MG63 (cell line): ENCODE measurements around the gene PIGT. TPM values are rescaled to one million over a fixed set of nuclear protein-coding genes. Genes with fewer than 3 reads are reported as not detected.
"Not testable (repeated sequence)": the region's sequence is repeated elsewhere in the genome, so short reads cannot be mapped to it uniquely, and the experiment has no call there.

Experiments
- DNase-seq: peaks from one replicate; pipeline ENCODE4 v3.0.0-alpha.2; 2020
- H3K27me3 ChIP-seq: fragments of 250-450 bp; sonication (Bioruptor Pico); 2 replicates; pipeline ENCODE4 v1.5.1; 2020; ENCODE audit warnings: mild to moderate bottlenecking, moderate library complexity
- H3K36me3 ChIP-seq: fragments of 250-450 bp; sonication (Bioruptor Pico); 2 replicates; pipeline ENCODE4 v1.5.1; 2020; ENCODE audit warnings: mild to moderate bottlenecking, moderate library complexity
- H3K4me3 ChIP-seq: fragments of 250-450 bp; sonication (Bioruptor Pico); 2 replicates; pipeline ENCODE4 v1.5.1; 2020; ENCODE audit warnings: mild to moderate bottlenecking, moderate library complexity
- H3K9me3 ChIP-seq: fragments of 250-450 bp; sonication (Bioruptor Pico); 2 replicates; pipeline ENCODE4 v1.5.1; 2020; ENCODE audit warnings: mild to moderate bottlenecking, moderate library complexity
- total RNA-seq: library from RNA; depleted of rRNA; stranded (reverse); fragments of >200 nt; shearing (Covaris generic); gene quantifications from 2 replicates; pipeline ENCODE4 v1.2.3, GENCODE V29; 2014; ENCODE audit warnings: low replicate concordance; rRNA removed

Gene PIGT
- total RNA-seq, 1 experiment from 2014 or later = 66.5 TPM

DNA sequence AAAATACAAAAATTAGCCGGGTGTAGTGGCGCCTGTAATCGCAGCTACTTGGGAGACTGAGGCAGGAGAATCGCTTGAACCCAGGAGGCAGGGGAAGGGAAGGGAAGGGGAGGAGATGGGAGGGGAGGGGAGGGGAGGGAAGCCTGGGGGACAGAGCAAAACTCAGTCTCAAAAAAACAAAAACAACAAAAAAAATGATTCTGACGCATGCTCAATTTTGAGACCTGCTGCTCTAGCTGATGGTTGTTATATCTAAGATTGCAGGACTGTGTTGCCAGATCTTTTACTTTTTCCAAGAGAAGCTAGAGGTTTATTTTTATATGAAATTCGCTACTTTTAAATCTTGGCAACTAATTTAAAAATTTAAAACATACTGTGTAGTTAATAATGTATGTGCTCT, 51.2 kb downstream of the PIGT start:
- H3K27me3 ChIP-seq = peaks cover 52% of the 10 kb centered on the region
- H3K36me3 ChIP-seq = no peaks in the 10 kb centered on the region
- no peak overlapping the region for H3K4me3 ChIP-seq
- H3K9me3 ChIP-seq = no peaks in the 10 kb centered on the region
- no peak for DNase-seq

DNA sequence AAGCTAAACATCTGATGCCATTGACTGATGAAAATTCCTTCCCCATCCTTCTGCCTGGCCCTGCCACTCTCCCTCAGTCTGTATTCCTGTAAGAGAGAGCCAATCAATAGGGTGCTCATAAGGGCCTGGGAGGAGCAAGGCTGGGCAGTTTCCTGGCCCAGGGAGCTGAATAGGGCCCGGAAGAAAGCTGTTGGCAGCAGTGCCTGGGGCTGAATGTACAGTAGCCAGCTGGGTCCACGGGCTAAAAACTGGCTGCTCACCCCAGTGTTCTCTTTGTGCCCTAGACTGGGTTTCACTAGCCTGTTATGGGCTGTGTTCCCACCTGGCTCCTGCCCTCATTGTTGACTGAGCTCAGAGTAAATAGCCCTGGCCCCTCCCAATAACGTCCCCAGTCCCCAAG, 51.9 kb downstream of the PIGT start:
- H3K9me3 ChIP-seq = peaks cover 1% of the 10 kb centered on the region; the same call in 1 of the 2 replicates
- no peak overlapping the region for H3K4me3 ChIP-seq
- H3K27me3 ChIP-seq = peaks cover 52% of the 10 kb centered on the region
- H3K36me3 ChIP-seq = no peaks in the 10 kb centered on the region
- DNase-seq = peak; percentile 47

DNA sequence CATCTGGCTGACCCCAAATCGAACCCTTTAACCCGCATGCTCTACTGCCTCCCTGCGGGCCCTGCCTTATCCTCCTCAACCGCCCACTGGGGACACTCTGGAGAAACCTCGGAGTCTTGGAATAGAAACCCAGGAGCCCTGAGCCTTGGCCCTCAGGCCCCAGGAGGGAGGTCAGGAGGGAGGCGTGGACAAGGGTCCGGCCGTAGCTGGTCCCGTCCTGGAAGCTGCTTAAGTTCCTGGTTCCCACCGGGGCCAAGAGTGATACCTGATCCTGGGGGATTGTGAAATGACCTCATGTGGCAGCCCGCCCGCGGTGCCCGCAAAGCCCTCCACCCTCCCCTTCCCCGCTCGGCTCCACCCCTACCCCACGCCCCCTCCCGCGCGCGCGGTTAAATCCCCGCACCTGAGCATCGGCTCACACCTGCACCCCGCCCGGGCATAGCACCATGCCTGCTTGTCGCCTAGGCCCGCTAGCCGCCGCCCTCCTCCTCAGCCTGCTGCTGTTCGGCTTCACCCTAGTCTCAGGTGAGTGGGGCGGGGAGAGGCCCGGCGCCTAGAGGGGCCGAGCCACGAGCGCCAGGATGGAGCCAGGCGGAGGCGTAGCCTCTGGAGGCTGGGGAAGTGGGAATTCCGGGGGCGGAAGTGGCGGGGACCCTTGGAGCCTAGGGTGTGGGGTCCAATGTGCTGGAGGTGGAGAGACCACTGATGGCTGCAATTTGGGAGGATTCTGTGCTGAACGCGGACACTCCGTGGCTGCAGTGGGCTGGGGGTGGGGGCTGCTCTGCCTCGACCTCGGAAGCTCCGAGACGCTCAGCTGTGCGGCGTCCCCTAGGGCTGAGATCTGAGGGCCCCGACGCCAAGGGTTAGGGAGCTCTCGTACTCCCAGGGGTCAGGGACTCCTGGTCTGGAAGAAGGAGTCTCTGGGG, 53.7 kb downstream of the PIGT start, which contains the start of gene WFDC2:
WFDC2 (plus strand) TSS at position 418 of the 926 bp plus-strand sequence; CDS start at position 447, 29 bp downstream.
- no peak for DNase-seq
- no peaks in the 10 kb centered on the region for H3K36me3 ChIP-seq
- H3K4me3 ChIP-seq = peak within 1 kb of the TSS; percentile 20
- peaks cover 52% of the 10 kb centered on the region for H3K27me3 ChIP-seq
- peaks cover 4% of the 10 kb centered on the region; the same call in 1 of the 2 replicates for H3K9me3 ChIP-seq

DNA sequence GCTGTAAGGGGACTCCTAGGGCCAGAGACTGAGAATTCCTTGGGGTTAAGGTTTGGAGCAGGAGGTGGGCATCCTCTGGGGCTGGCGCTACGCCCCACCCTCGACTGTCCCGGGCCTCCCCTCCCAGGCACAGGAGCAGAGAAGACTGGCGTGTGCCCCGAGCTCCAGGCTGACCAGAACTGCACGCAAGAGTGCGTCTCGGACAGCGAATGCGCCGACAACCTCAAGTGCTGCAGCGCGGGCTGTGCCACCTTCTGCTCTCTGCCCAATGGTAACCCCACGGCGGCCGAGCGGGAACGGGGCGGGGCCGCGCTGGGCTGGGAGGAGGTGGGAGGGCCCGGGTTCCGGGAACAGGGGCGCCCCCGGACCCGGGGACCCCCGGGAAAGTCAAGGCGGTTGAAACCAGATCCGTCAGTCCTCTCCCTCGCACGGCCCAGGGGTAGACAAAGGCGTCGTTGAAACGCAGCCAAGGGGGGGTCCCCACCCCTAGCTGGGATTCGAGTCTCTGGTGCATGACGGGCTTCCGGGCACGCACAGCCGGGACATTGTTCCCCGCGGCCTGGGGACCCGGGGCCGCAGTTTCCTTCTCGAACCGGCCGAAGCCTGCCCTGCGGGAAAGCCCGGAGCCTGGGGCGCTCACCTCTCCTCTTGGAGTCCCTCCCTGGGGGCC, 54.5 kb downstream of the PIGT start:
- peak overlapping the region; percentile 20 for H3K4me3 ChIP-seq
- peaks cover 4% of the 10 kb centered on the region; the same call in 1 of the 2 replicates for H3K9me3 ChIP-seq
- H3K36me3 ChIP-seq = no peaks in the 10 kb centered on the region
- H3K27me3 ChIP-seq = peaks cover 52% of the 10 kb centered on the region
- peak; percentile 30 for DNase-seq

DNA sequence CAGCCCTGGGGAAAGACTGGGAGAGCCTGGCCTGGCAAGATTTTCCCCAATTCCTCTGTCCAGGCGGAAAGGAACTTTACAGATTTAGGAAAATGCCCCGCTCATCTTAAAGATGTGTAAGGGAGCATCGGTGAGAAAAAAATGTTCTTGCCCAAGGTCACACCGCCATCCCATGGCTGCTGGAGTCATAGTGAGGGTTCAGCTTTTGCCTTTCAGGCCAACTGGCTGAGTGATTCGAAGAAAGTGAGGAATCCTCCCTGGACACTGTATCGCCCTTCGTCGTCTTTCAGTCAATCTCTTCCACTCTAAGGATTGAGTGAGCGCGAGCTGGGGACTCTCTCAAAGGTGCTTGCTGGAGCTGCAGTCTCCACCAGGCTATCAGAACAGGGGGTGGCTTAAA, 55.0 kb downstream of the PIGT start:
- Histone ChIP-seq H3K36me3 (no peaks in the 10 kb centered on the region), H3K4me3 (peak overlapping the region; percentile 20; the same call in 1 of the 2 replicates), H3K27me3 (peaks cover 52% of the 10 kb centered on the region), H3K9me3 (peaks cover 4% of the 10 kb centered on the region; the same call in 1 of the 2 replicates)
- no peak for DNase-seq

DNA sequence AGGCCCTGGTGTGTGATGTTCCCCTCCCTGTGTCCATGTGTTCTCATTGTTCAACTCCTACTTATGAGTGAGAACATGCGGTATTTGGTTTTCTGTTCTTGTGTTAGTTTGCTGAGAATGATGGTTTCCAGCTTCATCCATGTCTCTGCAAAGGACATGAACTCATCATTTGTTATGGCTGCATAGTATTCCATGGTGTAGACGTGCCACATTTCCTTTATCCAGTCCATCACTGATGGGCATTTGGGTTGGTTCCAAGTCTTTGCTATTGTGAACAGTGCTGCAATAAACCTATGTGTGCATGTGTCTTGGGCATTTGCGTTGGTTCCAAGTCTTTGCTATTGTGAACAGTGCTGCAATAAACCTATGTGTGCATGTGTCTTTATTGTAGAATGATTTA, 56.3 kb downstream of the PIGT start:
- not testable (repeated sequence) for DNase-seq, H3K36me3 ChIP-seq, H3K4me3 ChIP-seq, H3K9me3 ChIP-seq
- H3K27me3 ChIP-seq = peaks cover 55% of the 10 kb centered on the region

Other genes starting within 250 kb of the PIGT start
- gene PI3, start 241.2 kb upstream of the PIGT start, total RNA-seq = not detected in 2 replicates
- gene SEMG1, start 209.1 kb upstream of the PIGT start, total RNA-seq = not detected in 2 replicates
- not detected in 2 replicates for gene SEMG2, start 194.8 kb upstream of the PIGT start, total RNA-seq
- gene SLPI, start 161.6 kb upstream of the PIGT start, total RNA-seq = 25.7 and 52.2 TPM in 2 replicates
- not detected in 2 replicates for gene RBPJL, start 109.3 kb upstream of the PIGT start, total RNA-seq
- gene MATN4, start 107.8 kb upstream of the PIGT start, total RNA-seq = not detected in 2 replicates
- gene SDC4, start 67.7 kb upstream of the PIGT start, total RNA-seq = 204 and 214 TPM in 2 replicates
- gene SYS1, start 53.0 kb upstream of the PIGT start, total RNA-seq = 24.5 and 32.3 TPM in 2 replicates
- not detected in 2 replicates for gene TP53TG5, start 37.8 kb upstream of the PIGT start, total RNA-seq
- gene DBNDD2, start 7.9 kb upstream of the PIGT start, total RNA-seq = 17.6 and 25.0 TPM in 2 replicates
- not detected in 2 replicates for gene WFDC2, start 53.6 kb downstream of the PIGT start, total RNA-seq
- gene SPINT3, start 99.5 kb downstream of the PIGT start, total RNA-seq = not detected in 2 replicates
- gene WFDC6, start 123.3 kb downstream of the PIGT start, total RNA-seq = not detected in 2 replicates
- not detected in 2 replicates for gene EPPIN, start 131.3 kb downstream of the PIGT start, total RNA-seq
- gene WFDC8, start 163.1 kb downstream of the PIGT start, total RNA-seq = not detected in 2 replicates
- not detected in 2 replicates for gene WFDC10A, start 213.6 kb downstream of the PIGT start, total RNA-seq
- gene WFDC9, start 215.1 kb downstream of the PIGT start, total RNA-seq = not detected in 2 replicates